HG02623 (cell line): Measurements from ENCODE around the gene ACOT6.
"Not testable (repeated sequence)": the region's sequence is repeated elsewhere in the genome, so short reads cannot be mapped to it uniquely, and the experiment has no call there.

ENCODE experiments used
- ATAC-seq: cut with Tn5 transposase; IDR thresholded peaks from one replicate; pipeline ENCODE4 v1.9.1; 2021; ENCODE audit warnings: moderate library complexity; ENCODE audit not compliant: unreplicated experiment

The ACOT6 gene

DNA sequence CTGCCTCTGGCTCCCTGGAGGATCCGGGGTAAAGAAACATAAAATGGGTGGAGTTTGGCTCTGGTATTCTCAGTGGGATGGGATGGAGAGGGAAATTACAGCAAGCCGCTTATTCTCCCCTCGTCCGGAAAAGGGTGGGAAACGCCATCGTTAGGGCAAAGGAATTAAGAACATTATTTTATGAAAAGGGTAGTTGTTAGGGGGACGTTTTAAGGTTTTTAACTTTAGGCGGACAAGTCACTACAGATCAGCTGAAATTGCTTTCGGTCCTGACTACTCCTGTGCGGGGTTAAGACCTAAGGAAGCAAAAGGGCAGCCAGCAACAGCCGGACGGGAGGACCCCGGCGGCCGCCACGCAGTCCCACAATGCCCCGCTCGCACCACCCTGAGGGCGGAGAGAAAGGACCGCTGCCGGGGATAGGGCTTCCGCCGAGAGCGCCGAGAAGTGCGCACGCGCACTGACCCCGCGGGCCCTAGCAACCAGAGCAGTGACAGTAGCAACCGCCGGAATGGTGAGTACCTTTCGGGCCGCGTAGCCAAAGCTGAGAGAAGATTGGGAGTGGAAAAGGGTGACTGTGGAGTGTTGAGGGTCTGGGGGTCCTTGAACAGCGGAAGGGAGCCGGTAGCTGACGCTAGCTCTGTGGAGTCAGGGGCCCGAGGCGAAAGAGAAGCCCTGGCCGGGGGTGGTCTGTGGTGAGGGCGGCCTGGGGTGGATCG lies 32.4 kb downstream of the ACOT6 start, which contains the start of gene DNAL1:
TSS of gene DNAL1 (plus strand) at position 456 of the 717 bp plus-strand sequence. CDS start at position 510, 54 bp downstream.
- peak; percentile 99 for ATAC-seq

DNA sequence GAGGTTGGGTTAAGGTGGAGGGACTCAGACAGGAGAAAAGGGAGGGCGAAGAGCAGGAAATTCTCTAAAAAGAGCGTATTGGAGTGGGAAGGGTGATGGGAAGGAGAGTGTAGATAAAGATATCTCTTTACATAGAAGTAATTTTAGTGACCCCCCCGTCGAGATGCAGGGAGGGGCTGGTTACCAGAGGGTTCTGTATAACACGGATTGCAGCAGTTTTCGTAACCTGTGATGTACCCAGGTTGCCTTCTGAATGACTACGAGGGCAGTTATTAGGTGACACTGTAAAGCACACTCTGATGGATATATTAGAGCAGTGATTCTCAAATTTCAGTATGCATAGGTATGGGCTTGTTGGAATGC lies 32.9 kb downstream of the ACOT6 start:
- no peak for ATAC-seq

DNA sequence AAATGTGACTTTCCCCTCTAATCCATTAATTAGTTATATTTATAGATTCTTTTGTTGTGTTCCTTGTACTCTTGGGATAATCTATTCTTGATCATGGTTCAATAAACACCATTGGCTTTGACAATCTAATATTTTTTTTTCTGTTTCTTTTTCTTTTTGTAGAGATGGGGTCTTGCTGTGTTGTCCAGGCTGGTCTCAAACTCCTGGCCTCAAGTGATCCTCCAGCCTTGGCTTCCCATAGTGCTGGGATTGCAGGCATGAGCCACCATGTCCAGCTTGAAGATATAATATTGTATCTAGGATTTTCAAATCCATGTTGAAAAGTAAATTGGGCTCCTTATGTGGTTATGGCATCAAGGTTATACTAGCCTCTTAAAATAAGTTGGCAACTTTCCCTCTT lies 38.7 kb downstream of the ACOT6 start:
- no peak for ATAC-seq

GRCh38 chr14:73655851-73656250 lies 43.5 kb downstream of the ACOT6 start:
- no peak for ATAC-seq

DNA sequence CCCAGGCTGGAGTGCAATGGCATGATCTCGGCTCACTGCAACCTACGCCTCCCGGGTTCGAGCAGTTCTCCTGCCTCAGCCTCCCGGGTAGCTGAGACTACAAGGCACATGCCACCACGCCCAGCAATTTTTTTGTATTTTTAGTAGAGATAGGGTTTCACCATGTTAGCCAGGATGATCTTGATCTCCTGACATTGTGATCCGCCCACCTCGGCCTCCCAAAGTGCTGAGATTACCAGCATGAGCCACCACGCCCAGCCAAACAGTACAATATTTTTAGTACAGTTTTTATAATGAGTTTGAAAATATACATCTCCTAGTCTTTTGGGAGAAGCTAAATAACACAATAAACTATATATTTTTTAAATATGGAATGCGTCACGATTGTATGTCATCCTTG lies 46.9 kb downstream of the ACOT6 start:
- not testable (repeated sequence) for ATAC-seq

GRCh38 chr14:73660511-73660910 lies 48.2 kb downstream of the ACOT6 start:
- ATAC-seq, result no peak

GRCh38 chr14:73661872-73662271 lies 49.6 kb downstream of the ACOT6 start:
- no peak for ATAC-seq

DNA sequence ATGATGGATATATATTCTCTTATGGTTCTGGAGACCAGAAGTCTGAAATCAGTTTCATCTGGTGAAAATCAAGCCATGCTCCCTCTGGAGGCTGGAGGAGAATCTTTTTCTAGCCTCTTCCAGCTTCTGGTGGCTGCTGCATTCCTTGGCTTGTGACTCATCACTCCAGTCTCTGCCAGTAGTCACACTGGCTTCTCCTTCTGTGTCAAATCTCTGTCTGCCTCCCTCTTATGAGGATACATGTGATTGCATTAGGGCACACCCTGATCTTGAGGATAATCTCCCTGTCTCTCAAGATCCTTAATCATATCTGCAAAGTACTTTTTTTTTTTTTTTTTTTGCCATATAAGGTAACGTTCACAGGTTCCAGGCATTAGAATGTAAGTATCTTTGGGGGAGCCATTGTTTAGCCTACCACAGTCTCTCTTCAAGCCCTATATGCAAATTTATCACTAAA lies 50.2 kb downstream of the ACOT6 start:
- no peak for ATAC-seq

DNA sequence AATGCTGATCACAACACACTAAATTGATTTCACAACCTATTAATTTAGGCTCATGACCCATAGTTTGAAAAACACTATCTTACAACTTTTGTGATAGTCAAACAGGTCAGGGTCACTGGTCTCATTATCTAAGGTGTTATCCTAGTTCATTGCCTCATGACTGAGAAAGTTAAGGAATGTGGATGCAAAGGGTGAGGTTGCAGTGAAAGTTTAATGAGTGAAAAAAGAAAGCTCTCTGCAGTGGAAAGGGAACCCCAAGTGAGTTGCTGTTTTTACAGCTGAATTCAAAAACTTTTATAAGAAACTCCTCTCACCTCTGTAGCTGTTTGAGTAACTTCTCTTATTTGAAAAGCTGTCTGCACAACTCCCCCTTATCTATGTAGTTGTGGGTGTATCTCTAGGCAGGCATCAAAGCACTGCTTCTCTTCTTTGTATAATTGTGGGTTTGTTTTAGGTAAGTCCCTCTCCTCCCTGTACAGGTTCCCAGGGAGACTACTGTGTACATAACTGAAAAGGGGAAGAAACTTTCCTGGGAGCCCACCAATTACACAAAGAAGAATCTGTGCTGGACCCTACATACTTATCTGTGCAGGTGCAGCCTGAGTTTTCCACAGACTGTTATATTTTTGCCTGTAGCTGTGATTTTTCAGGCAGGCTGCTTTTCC lies 51.4 kb downstream of the ACOT6 start:
- ATAC-seq, result no peak

DNA sequence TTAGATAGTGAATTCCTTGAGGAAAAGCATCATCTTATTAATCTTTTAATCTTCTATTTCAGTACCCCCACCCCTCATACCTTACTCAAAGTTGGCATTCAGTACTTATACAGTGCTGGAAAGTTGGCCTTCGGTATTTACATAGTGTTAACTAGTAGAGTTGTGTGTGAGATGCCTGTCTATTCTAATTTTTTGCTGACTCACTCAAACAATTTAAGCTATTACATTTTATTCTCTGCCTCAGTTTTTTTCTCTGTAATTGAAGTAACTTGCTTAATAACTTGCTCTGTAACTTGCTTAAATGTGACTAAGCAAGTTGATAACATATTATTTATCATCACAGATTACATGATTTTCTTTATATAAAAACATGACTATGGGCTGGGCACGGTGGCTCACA lies 52.8 kb downstream of the ACOT6 start:
- no peak for ATAC-seq

GRCh38 chr14:73666583-73666982 lies 54.3 kb downstream of the ACOT6 start:
- no peak for ATAC-seq

GRCh38 chr14:73667854-73668253 lies 55.5 kb downstream of the ACOT6 start:
- ATAC-seq, result no peak
